Endodermal cell (in vitro differentiated cells): ENCODE results near the gene PPFIA3. TPM values are rescaled to one million over a fixed set of nuclear protein-coding genes. Genes with fewer than 3 reads are reported as not detected.

ENCODE experiments used
- DNase-seq: peaks from one replicate; pipeline ENCODE4 v3.0.0-alpha.2; 2017
- H3K27ac ChIP-seq: 2 replicates; pipeline ENCODE4 v1.5.1; 2013; ENCODE audit warnings: mild to moderate bottlenecking, low read depth, low read length, moderate library complexity
- H3K27me3 ChIP-seq: 2 replicates; pipeline ENCODE4 v1.6.1; 2013; ENCODE audit warnings: mild to moderate bottlenecking, low read length, moderate library complexity; ENCODE audit not compliant: insufficient read depth, control insufficient read depth, poor library complexity, severe bottlenecking
- H3K36me3 ChIP-seq: 2 replicates; pipeline ENCODE4 v1.7.0; 2013; ENCODE audit warnings: mild to moderate bottlenecking, low read length, moderate library complexity; ENCODE audit not compliant: control insufficient read depth, insufficient read depth
- H3K4me1 ChIP-seq: one replicate; pipeline ENCODE4 v1.7.0; 2013; ENCODE audit warnings: low read length; ENCODE audit not compliant: control insufficient read depth, insufficient read depth
- H3K4me3 ChIP-seq: 2 replicates; pipeline ENCODE4 v1.5.1; 2013; ENCODE audit warnings: mild to moderate bottlenecking, low read length, moderate library complexity
- H3K9ac ChIP-seq: 2 replicates; pipeline ENCODE4 v1.6.1; 2013; ENCODE audit warnings: mild to moderate bottlenecking, low read length, moderate library complexity; ENCODE audit not compliant: poor library complexity, severe bottlenecking; ENCODE audit errors: extremely low read depth
- H3K9me3 ChIP-seq: 2 replicates; pipeline ENCODE4 v1.6.1; 2013; ENCODE audit warnings: mild to moderate bottlenecking, low read length, moderate library complexity; ENCODE audit not compliant: control insufficient read depth
- H3K27ac Mint-ChIP-seq: 2 replicates; pipeline ENCODE4 v1.8.0; 2020; ENCODE audit warnings: mixed read lengths
- H3K27me3 Mint-ChIP-seq: 2 replicates; pipeline ENCODE4 v1.8.0; 2021; ENCODE audit warnings: mild to moderate bottlenecking, mixed read lengths; ENCODE audit not compliant: insufficient read depth
- H3K36me3 Mint-ChIP-seq: 2 replicates; pipeline ENCODE4 v1.8.0; 2020; ENCODE audit warnings: low read depth, mixed read lengths
- H3K4me1 Mint-ChIP-seq: 2 replicates; pipeline ENCODE4 v1.8.0; 2020; ENCODE audit warnings: mixed read lengths
- H3K4me3 Mint-ChIP-seq: 2 replicates; pipeline ENCODE4 v1.8.0; 2020; ENCODE audit warnings: mild to moderate bottlenecking, moderate library complexity, mixed read lengths
- H3K9me3 Mint-ChIP-seq: 2 replicates; pipeline ENCODE4 v1.8.0; 2020; ENCODE audit warnings: mild to moderate bottlenecking, mixed read lengths
- WGBS, 2 experiments: methylation state at CpG; one replicate each; pipeline versions ENCODE4 v1.1.5 to v1.1.7; 2013; ENCODE audit warnings: missing lambda C conversion rate in 2 of 2, mixed read lengths in 1 of 2; ENCODE audit not compliant: insufficient coverage in 1 of 2, insufficient read length in 1 of 2; 5-methylcytosine and 5-hydroxymethylcytosine counted together
- total RNA-seq, 2 donors: library from RNA; stranded (reverse); fragmentation: NEBNext Ultra II Directional in 1 of 2; extraction: Animal tissue kit (Norgen Biotek cat#: 25700) in 1 of 2; gene quantifications; 2 replicates in 1 of 2; 3 replicates in 1 of 2; pipeline ENCODE4 v1.2.1, GENCODE V29; 2021
- TF ChIP-seq, protein P1 (sequence below): fragments of 200-600 bp; sonication (generic); conservative IDR thresholded peaks from 2 replicates; pipeline ENCODE4 v1.5.0; 2021; ENCODE audit warnings: antibody characterized with exemption, mild to moderate bottlenecking

The PPFIA3 gene
- total RNA-seq, 2 donors from 2014 or later, result 7.4 to 16.5 TPM

- peaks cover 31% of the 10 kb centered on the region for H3K36me3 Mint-ChIP-seq
- H3K27me3 Mint-ChIP-seq, result peaks cover 10% of the 10 kb centered on the region
- no peak overlapping the region for H3K4me3 Mint-ChIP-seq
- H3K27me3 ChIP-seq, result no peaks in the 10 kb centered on the region
- WGBS, 2 experiments, result 90 to 98% methylated on average over 4 of the region's 4 CpGs
- no peak overlapping the region for H3K9ac ChIP-seq
- TF ChIP-seq, protein P1, sequence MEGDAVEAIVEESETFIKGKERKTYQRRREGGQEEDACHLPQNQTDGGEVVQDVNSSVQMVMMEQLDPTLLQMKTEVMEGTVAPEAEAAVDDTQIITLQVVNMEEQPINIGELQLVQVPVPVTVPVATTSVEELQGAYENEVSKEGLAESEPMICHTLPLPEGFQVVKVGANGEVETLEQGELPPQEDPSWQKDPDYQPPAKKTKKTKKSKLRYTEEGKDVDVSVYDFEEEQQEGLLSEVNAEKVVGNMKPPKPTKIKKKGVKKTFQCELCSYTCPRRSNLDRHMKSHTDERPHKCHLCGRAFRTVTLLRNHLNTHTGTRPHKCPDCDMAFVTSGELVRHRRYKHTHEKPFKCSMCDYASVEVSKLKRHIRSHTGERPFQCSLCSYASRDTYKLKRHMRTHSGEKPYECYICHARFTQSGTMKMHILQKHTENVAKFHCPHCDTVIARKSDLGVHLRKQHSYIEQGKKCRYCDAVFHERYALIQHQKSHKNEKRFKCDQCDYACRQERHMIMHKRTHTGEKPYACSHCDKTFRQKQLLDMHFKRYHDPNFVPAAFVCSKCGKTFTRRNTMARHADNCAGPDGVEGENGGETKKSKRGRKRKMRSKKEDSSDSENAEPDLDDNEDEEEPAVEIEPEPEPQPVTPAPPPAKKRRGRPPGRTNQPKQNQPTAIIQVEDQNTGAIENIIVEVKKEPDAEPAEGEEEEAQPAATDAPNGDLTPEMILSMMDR, result no peak
- H3K4me1 Mint-ChIP-seq, result no peaks in the 10 kb centered on the region
- H3K27ac Mint-ChIP-seq, result no peak overlapping the region
- H3K36me3 ChIP-seq, result peaks cover 21% of the 10 kb centered on the region
- H3K4me1 ChIP-seq, result no peaks in the 10 kb centered on the region
- H3K9me3 ChIP-seq, result peaks cover 8% of the 10 kb centered on the region
- no peak overlapping the region for H3K27ac ChIP-seq
- no peak for DNase-seq
- no peak overlapping the region for H3K4me3 ChIP-seq
- no peaks in the 10 kb centered on the region for H3K9me3 Mint-ChIP-seq
Observed at GRCh38 chr19:49194408-49194807, 75.1 kb downstream of the PPFIA3 start.

DNA sequence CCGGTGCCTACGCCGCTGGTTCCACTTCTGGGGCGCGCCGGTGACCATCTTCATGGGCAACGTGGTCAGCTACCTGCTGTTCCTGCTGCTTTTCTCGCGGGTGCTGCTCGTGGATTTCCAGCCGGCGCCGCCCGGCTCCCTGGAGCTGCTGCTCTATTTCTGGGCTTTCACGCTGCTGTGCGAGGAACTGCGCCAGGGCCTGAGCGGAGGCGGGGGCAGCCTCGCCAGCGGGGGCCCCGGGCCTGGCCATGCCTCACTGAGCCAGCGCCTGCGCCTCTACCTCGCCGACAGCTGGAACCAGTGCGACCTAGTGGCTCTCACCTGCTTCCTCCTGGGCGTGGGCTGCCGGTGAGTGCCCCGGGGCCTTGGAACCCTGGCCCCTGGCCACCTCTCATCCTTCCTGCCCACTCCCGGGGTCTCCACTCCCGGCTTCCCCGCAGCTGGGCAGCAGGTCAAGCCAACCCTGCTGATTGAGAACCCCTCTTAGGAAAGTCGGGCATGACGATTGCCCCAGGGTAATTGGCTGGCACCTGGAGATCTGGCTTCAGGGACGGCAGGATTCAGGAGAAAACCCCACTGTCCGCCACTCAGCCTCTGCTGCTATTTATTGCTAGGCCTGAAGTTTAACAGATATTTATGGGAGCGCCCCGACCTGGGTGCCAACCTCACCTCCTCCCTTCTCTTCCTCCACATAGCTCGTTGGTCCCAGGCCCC is 77.3 kb downstream of the PPFIA3 start:
- H3K9me3 Mint-ChIP-seq, result no peaks in the 10 kb centered on the region
- Histone ChIP-seq H3K4me3 (no peak overlapping the region), H3K9ac (no peak overlapping the region), H3K4me1 (no peaks in the 10 kb centered on the region), H3K36me3 (peaks cover 13% of the 10 kb centered on the region), H3K9me3 (no peaks in the 10 kb centered on the region), H3K27me3 (no peaks in the 10 kb centered on the region), H3K27ac (no peak overlapping the region)
- DNase-seq, result no peak
- no peak overlapping the region for H3K27ac Mint-ChIP-seq
- TF ChIP-seq, protein P1, result no peak
- peaks cover 10% of the 10 kb centered on the region for H3K27me3 Mint-ChIP-seq
- H3K36me3 Mint-ChIP-seq, result peaks cover 24% of the 10 kb centered on the region
- 95% methylated on average over 30 to 40 of the region's 40 CpGs for WGBS, 2 experiments
- no peak overlapping the region for H3K4me3 Mint-ChIP-seq
- no peaks in the 10 kb centered on the region for H3K4me1 Mint-ChIP-seq

- Histone ChIP-seq H3K27ac (no peak overlapping the region), H3K36me3 (peaks cover 21% of the 10 kb centered on the region), H3K4me3 (no peak overlapping the region), H3K9ac (no peak overlapping the region), H3K9me3 (no peaks in the 10 kb centered on the region), H3K27me3 (no peaks in the 10 kb centered on the region), H3K4me1 (no peaks in the 10 kb centered on the region)
- H3K36me3 Mint-ChIP-seq, result peaks cover 33% of the 10 kb centered on the region
- TF ChIP-seq, protein P1, result no peak
- no peak overlapping the region for H3K27ac Mint-ChIP-seq
- H3K27me3 Mint-ChIP-seq, result no peaks in the 10 kb centered on the region
- no peaks in the 10 kb centered on the region for H3K9me3 Mint-ChIP-seq
- peak; percentile 81 for DNase-seq
- no peak overlapping the region for H3K4me3 Mint-ChIP-seq
- WGBS, 2 experiments, result 94 to 96% methylated on average over 14 to 28 of the region's 29 CpGs
- H3K4me1 Mint-ChIP-seq, result no peaks in the 10 kb centered on the region
Observed at GRCh38 chr19:49200238-49200862, 81.0 kb downstream of the PPFIA3 start.

Other genes starting within 250 kb of the PPFIA3 start
- 10 to 100 TPM; 41.5 to 45.0 TPM for gene PPP1R15A, start 247.1 kb upstream of the PPFIA3 start, total RNA-seq
- gene TULP2, start 220.8 kb upstream of the PPFIA3 start, total RNA-seq, result 1 to 10 TPM; 1.2 to 2.1 TPM
- gene NUCB1, start 219.2 kb upstream of the PPFIA3 start, total RNA-seq, result 100 to 1,000 TPM; 177 to 222 TPM
- 1 to 10 TPM in 1 of 2 donors, under 1 TPM in 1; 0.44 to 2.3 TPM for gene DHDH, start 185.8 kb upstream of the PPFIA3 start, total RNA-seq
- gene BAX, start 164.7 kb upstream of the PPFIA3 start, total RNA-seq, result 100 to 1,000 TPM; 172 to 184 TPM
- gene FTL, start 154.2 kb upstream of the PPFIA3 start, total RNA-seq, result 1,000 to 10,000 TPM; 1,784 to 3,181 TPM
- gene GYS1, start 126.2 kb upstream of the PPFIA3 start, total RNA-seq, result 10 to 100 TPM; 63.5 to 69.1 TPM
- gene RUVBL2, start 125.7 kb upstream of the PPFIA3 start, total RNA-seq, result 100 to 1,000 TPM; 101 to 112 TPM
- under 1 TPM in 1 of 2 donors, not detected in 1; 0.59 TPM for gene LHB, start 102.5 kb upstream of the PPFIA3 start, total RNA-seq
- not detected for gene CGB3, start 95.2 kb upstream of the PPFIA3 start, total RNA-seq
- gene CGB2, start 87.7 kb upstream of the PPFIA3 start, total RNA-seq, result under 1 TPM in 1 of 2 donors, not detected in 1; 0.57 TPM
- gene CGB1, start 82.6 kb upstream of the PPFIA3 start, total RNA-seq, result not detected
- gene CGB5, start 75.7 kb upstream of the PPFIA3 start, total RNA-seq, result under 1 TPM in 1 of 2 donors, not detected in 1; 0.44 TPM
- gene CGB8, start 70.4 kb upstream of the PPFIA3 start, total RNA-seq, result not detected
- gene CGB7, start 61.8 kb upstream of the PPFIA3 start, total RNA-seq, result 1 to 10 TPM; 1.5 to 2.9 TPM
- gene NTF4, start 54.7 kb upstream of the PPFIA3 start, total RNA-seq, result 1 to 10 TPM; 5.0 to 8.9 TPM
- under 1 TPM in 1 of 2 donors, not detected in 1; 0.07 TPM for gene KCNA7, start 46.8 kb upstream of the PPFIA3 start, total RNA-seq
- 100 to 1,000 TPM; 284 to 292 TPM for gene SNRNP70, start 34.1 kb upstream of the PPFIA3 start, total RNA-seq
- 10 to 100 TPM in 1 of 2 donors, 1 to 10 TPM in 1; 9.5 to 14.9 TPM for gene LIN7B, start 5.2 kb upstream of the PPFIA3 start, total RNA-seq
- gene C19orf73, start 401 bp upstream of the PPFIA3 start, total RNA-seq, result 1 to 10 TPM; 1.9 to 2.5 TPM
- 1 to 10 TPM in 1 of 2 donors, under 1 TPM in 1; 0.57 to 3.9 TPM for gene HRC, start 35.9 kb downstream of the PPFIA3 start, total RNA-seq
- gene TRPM4, start 38.2 kb downstream of the PPFIA3 start, total RNA-seq, result 10 to 100 TPM; 22.0 to 33.3 TPM
- 1 to 10 TPM; 3.3 to 3.4 TPM for gene SLC6A16, start 205.6 kb downstream of the PPFIA3 start, total RNA-seq
- gene CD37, start 215.9 kb downstream of the PPFIA3 start, total RNA-seq, result not detected
- 100 to 1,000 TPM; 142 to 166 TPM for gene TEAD2, start 242.9 kb downstream of the PPFIA3 start, total RNA-seq
- gene DKKL1, start 244.3 kb downstream of the PPFIA3 start, total RNA-seq, result 1 to 10 TPM; 1.8 to 2.1 TPM